Right atrium auricular region (tissue), 2 donors: ENCODE data around the gene AMT. TPM values are rescaled to one million over a fixed set of nuclear protein-coding genes. Genes with fewer than 3 reads are reported as not detected.

Experiments used
- DNase-seq: peaks from one replicate; pipeline ENCODE4 v3.0.0-alpha.2; 2019; ENCODE audit warnings: low spot score
- H3K27ac ChIP-seq, 2 donors: fragments of 200-600 bp; sonication (generic); 1 replicate in 1 of 2; 2 replicates in 1 of 2; pipeline ENCODE4 v1.5.1; 2016 to 2019
- H3K27me3 ChIP-seq, 2 donors: fragments of 200-600 bp; sonication (generic); one replicate each; pipeline versions ENCODE4 v1.5.1 to v1.6.0; 2017 to 2019
- H3K36me3 ChIP-seq: fragments of 200-600 bp; sonication (generic); one replicate; pipeline ENCODE4 v1.5.1; 2016
- H3K4me1 ChIP-seq, 2 donors: fragments of 200-600 bp; sonication (generic); one replicate each; pipeline versions ENCODE4 v1.5.1 to v1.6.0; 2017 to 2019
- H3K4me3 ChIP-seq, 2 donors: fragments of 200-600 bp; sonication (generic); 1 replicate in 1 of 2; 2 replicates in 1 of 2; pipeline ENCODE4 v1.5.1; 2017 to 2019; ENCODE audit warnings: mild to moderate bottlenecking in 1 of 2, moderate library complexity in 1 of 2
- H3K9me3 ChIP-seq, 2 donors: fragments of 200-600 bp; sonication (generic); one replicate each; pipeline ENCODE4 v1.5.1; 2019
- total RNA-seq, 2 donors: library from RNA; depleted of rRNA; stranded (reverse); fragments of >200 nt; gene quantifications; one replicate each; pipeline ENCODE4 v1.1.0, GENCODE V29; 2016
- TF ChIP-seq, protein P1 (sequence below), 2 donors: fragments of 200-600 bp; sonication (generic); IDR thresholded peaks; one replicate each; pipeline ENCODE4 v1.5.1; 2019; ENCODE audit warnings: antibody characterized with exemption in 2 of 2

AMT gene
- total RNA-seq, 2 donors from 2014 or later = 6.6 to 17.6 TPM

DNA sequence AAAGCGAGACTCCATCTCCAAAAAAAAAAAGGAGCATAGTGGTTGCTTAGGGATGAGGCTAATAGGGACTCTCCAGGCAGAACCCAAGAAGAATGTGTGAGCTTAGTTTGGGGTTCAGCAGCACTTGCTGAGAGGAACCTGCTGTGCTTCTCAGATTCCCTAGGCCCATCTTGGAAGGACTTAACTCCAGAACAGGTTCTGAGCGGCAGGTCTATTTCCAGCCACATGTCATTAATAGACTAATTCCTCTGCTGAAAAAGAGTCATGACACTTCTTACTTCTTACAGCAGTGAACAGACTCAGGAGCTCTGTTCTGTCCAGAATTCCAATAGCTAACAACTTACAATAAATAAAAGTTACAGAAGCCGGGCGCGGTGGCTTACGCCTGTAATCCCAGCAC lies 33.0 kb downstream of the AMT start:
- Histone ChIP-seq H3K27me3 (no peaks in the 10 kb centered on the region), H3K9me3 (no peaks in the 10 kb centered on the region), H3K36me3 (no peaks in the 10 kb centered on the region), H3K27ac (no peak overlapping the region), H3K4me1 (peaks cover 0 to 42% of the 10 kb centered on the region in 2 donors), H3K4me3 (no peak overlapping the region)
- DNase-seq = no peak
- TF ChIP-seq, protein P1, sequence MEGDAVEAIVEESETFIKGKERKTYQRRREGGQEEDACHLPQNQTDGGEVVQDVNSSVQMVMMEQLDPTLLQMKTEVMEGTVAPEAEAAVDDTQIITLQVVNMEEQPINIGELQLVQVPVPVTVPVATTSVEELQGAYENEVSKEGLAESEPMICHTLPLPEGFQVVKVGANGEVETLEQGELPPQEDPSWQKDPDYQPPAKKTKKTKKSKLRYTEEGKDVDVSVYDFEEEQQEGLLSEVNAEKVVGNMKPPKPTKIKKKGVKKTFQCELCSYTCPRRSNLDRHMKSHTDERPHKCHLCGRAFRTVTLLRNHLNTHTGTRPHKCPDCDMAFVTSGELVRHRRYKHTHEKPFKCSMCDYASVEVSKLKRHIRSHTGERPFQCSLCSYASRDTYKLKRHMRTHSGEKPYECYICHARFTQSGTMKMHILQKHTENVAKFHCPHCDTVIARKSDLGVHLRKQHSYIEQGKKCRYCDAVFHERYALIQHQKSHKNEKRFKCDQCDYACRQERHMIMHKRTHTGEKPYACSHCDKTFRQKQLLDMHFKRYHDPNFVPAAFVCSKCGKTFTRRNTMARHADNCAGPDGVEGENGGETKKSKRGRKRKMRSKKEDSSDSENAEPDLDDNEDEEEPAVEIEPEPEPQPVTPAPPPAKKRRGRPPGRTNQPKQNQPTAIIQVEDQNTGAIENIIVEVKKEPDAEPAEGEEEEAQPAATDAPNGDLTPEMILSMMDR (IDR thresholded peaks at IDR 0.05) = no peak

DNA sequence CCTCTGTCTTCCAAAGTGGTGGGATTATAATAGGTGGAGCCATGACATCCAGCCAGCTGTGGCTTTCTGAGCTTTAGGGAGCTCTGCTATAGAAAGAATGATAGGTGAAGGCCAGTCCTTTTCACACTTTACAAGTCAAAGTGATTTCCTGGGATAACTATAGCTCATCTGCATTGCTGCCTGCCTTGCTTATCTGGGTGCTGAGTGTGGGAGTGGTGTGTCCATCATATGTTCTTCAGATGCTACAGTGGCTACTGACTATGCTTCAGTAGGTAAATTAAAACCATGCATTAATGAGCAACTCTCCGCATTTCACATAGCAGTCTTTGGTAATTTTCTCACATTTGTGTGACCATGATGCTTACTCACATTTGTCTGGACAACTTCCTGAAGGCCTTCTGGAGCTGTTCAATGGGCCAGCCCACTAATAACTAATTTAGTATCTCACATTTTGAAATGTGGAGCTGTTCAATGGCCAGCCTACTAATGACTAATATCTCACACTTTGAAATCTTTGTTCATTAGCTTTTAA lies 33.9 kb downstream of the AMT start:
- TF ChIP-seq, protein P1 (IDR thresholded peaks at IDR 0.05) = no peak
- H3K27me3 ChIP-seq = no peaks in the 10 kb centered on the region
- no peak overlapping the region for H3K4me3 ChIP-seq
- peaks cover 0 to 49% of the 10 kb centered on the region in 2 donors for H3K4me1 ChIP-seq
- no peaks in the 10 kb centered on the region for H3K36me3 ChIP-seq
- no peak overlapping the region for H3K27ac ChIP-seq
- no peaks in the 10 kb centered on the region for H3K9me3 ChIP-seq
- no peak for DNase-seq

DNA sequence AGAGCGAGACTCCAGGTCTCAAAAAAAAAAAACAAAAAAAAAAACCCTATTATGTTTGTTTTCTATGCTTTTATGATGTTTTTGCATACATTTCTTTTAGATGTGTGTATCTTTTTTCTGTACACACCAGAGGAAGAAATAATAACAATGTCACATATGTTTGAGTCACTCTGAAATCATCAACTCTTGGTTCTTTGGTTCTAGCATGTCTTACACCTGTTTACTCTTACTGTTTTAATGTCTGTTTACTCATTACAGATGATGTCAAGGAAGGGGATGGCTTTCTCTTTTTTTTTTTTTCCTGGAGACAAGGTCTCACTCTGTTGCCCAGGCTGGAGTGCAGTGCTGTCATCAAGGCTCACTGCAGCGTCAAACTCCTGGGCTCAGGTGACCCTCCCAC lies 34.6 kb downstream of the AMT start:
- DNase-seq = no peak
- Histone ChIP-seq H3K9me3 (no peaks in the 10 kb centered on the region), H3K4me3 (no peak overlapping the region), H3K27me3 (no peaks in the 10 kb centered on the region), H3K4me1 (peaks cover 0 to 43% of the 10 kb centered on the region in 2 donors), H3K27ac (no peak overlapping the region), H3K36me3 (no peaks in the 10 kb centered on the region)
- TF ChIP-seq, protein P1 (IDR thresholded peaks at IDR 0.05) = no peak

DNA sequence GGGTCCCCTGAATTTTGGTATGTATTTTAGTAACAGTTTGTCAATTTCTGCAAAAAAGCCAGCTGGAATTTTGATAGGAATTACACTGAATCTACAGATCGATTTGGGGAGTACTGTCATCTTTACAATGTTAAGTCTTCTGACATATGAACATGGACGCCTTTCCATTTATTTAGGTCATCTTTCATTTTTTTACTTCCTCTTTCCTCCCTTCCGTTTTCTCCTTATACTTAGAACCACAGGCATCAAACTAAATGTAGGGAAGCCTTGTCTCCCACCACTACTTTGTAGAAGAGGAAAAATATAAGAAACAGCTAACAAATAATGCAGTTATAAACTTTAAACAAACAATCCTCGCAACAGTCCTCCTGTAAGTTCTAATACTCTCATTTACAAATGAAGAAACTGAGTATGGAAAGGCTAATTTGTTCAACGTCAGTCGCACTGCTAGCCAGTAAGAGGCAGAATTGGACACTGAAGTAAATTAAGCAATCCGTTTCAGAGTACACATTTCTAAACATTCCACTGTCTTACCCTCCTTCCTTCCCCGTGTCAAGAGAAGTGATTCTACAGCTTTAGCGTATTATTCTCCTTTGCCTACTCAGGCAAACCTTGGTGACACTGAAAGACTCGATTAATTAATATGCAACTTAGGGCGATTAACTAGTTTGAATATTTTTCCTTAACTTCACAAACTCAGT lies 36.1 kb downstream of the AMT start:
- peaks cover 0 to 37% of the 10 kb centered on the region in 2 donors for H3K4me1 ChIP-seq
- no peak for DNase-seq
- no peak overlapping the region for H3K27ac ChIP-seq
- H3K27me3 ChIP-seq = no peaks in the 10 kb centered on the region
- no peaks in the 10 kb centered on the region for H3K36me3 ChIP-seq
- TF ChIP-seq, protein P1 (IDR thresholded peaks at IDR 0.05) = no peak
- no peaks in the 10 kb centered on the region for H3K9me3 ChIP-seq
- H3K4me3 ChIP-seq = no peak overlapping the region

DNA sequence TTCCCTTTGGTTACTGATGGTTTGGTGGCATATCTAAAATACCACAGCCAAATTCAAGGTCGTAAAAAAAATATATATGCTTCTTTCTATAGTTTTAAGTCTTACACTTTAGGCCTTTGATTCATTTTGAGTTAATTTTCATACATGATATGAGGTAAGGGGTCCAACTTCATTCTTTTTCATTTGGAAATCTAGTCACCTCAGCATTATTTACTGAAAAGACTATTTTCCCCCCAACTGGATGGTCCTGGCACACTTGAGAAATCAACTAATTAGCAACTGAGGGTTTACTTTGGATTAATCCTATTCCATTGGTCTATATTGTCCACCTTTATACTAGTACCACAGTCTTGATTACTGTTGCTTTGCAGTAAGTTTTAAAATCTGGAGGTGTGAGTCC lies 36.7 kb downstream of the AMT start:
- no peak for DNase-seq
- no peaks in the 10 kb centered on the region for H3K9me3 ChIP-seq
- no peaks in the 10 kb centered on the region for H3K36me3 ChIP-seq
- H3K27me3 ChIP-seq = no peaks in the 10 kb centered on the region
- TF ChIP-seq, protein P1 (IDR thresholded peaks at IDR 0.05) = no peak
- peaks cover 0 to 37% of the 10 kb centered on the region in 2 donors for H3K4me1 ChIP-seq
- no peak overlapping the region for H3K27ac ChIP-seq
- no peak overlapping the region for H3K4me3 ChIP-seq
